ENCODE results near the gene CYREN. TPM values are rescaled to one million over a fixed set of nuclear protein-coding genes. Genes with fewer than 3 reads are reported as not detected.

Gene CYREN
- total RNA-seq, 1 donor from 2014 or later, result 21.6 TPM

Other genes with a start within 250 kb of the CYREN start
- 1.4 and 1.5 TPM in 2 replicates for gene AGBL3, start 184.2 kb downstream of the CYREN start, total RNA-seq
- gene TMEM140, start 22.6 kb downstream of the CYREN start, total RNA-seq, result 13.4 and 44.6 TPM in 2 replicates
- gene WDR91, start 40.8 kb upstream of the CYREN start, total RNA-seq, result 3.2 and 8.7 TPM in 2 replicates
- not detected in 2 replicates for gene STRA8, start 63.1 kb upstream of the CYREN start, total RNA-seq

Measured in pulmonary artery endothelial cell (primary cell).